Measurements from ENCODE around the gene NEDD4.

GRCh38 chr15:55873024-55873720, 120.2 kb downstream of the NEDD4 start:
- TF ChIP-seq, protein P1, sequence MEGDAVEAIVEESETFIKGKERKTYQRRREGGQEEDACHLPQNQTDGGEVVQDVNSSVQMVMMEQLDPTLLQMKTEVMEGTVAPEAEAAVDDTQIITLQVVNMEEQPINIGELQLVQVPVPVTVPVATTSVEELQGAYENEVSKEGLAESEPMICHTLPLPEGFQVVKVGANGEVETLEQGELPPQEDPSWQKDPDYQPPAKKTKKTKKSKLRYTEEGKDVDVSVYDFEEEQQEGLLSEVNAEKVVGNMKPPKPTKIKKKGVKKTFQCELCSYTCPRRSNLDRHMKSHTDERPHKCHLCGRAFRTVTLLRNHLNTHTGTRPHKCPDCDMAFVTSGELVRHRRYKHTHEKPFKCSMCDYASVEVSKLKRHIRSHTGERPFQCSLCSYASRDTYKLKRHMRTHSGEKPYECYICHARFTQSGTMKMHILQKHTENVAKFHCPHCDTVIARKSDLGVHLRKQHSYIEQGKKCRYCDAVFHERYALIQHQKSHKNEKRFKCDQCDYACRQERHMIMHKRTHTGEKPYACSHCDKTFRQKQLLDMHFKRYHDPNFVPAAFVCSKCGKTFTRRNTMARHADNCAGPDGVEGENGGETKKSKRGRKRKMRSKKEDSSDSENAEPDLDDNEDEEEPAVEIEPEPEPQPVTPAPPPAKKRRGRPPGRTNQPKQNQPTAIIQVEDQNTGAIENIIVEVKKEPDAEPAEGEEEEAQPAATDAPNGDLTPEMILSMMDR (IDR thresholded peaks at IDR 0.05), result no peak
- TF ChIP-seq SIN3A (IDR thresholded peaks at IDR 0.05; ENCODE audit: borderline replicate concordance, insufficient read depth, low read depth, low read length) (no peak), POLR2AphosphoS5 (IDR thresholded peaks at IDR 0.05; ENCODE audit: low read depth, low read length) (no peak)

All from Panc1 (cell line).